C4-2B (cell line): Measurements from ENCODE around the gene CRYGB.

Experiments used
- ZFX ChIP-seq: fragments of 450-650 bp; IDR thresholded peaks from 2 replicates; pipeline ENCODE4 v1.6.1; 2017
- TF ChIP-seq, protein P1 (sequence below): fragments of 450-650 bp; conservative IDR thresholded peaks from 2 replicates; pipeline ENCODE4 v1.5.1; 2017; ENCODE audit warnings: mild to moderate bottlenecking

DNA sequence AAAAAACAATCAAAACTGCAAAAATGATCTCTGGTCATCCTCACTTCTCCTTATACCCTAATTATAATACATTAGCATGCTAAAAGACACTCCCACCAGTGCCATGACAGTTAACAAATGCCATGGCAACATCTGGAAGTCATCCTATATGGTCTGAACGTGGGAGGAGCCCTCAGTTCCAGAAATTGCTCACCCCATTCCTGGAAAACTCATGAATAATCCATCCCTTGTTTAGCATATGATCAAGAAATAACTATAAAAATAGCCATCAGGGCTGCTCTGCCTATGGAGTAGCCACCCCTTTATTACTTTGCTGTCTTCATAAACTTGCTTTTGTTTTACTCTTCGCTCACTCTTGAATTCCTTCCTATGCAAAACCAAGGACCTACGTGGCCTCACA lies 49.6 kb upstream of the CRYGB start:
- TF ChIP-seq, protein P1, sequence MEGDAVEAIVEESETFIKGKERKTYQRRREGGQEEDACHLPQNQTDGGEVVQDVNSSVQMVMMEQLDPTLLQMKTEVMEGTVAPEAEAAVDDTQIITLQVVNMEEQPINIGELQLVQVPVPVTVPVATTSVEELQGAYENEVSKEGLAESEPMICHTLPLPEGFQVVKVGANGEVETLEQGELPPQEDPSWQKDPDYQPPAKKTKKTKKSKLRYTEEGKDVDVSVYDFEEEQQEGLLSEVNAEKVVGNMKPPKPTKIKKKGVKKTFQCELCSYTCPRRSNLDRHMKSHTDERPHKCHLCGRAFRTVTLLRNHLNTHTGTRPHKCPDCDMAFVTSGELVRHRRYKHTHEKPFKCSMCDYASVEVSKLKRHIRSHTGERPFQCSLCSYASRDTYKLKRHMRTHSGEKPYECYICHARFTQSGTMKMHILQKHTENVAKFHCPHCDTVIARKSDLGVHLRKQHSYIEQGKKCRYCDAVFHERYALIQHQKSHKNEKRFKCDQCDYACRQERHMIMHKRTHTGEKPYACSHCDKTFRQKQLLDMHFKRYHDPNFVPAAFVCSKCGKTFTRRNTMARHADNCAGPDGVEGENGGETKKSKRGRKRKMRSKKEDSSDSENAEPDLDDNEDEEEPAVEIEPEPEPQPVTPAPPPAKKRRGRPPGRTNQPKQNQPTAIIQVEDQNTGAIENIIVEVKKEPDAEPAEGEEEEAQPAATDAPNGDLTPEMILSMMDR, result no peak
- TF ChIP-seq ZFX, result no peak
